ENCODE data around the gene SCUBE3.

The SCUBE3 gene

DNA sequence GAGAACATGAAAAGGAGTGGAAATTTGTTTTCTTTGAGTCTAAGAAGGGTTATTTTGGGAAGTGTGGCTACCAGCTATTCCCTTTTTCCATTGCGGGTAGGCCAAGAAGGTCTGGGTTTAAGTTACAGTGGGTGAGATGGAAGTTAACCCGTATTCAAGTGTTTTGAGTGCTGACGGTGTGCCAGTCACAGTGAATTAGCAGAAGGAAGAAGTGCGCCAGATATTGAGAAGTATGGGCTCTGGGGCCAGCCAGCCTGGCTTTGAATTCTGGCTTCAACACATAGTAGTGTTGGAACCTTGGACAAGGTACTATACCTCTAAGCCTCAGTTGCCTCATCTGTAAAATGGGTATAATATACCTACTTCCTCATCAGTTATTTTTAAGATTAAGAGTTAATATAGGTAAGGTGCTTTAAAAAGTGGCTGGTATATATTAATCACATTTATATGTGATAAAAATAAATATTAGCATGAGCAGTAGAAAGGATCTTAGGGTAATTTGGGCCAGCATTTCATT, 62.0 kb downstream of the SCUBE3 start:
- no peak overlapping the region for H2AK5ac ChIP-seq (ENCODE audit: low read depth, low read length)
- H2AFZ ChIP-seq (ENCODE audit: low read length): no peak overlapping the region
- H3K18ac ChIP-seq (ENCODE audit: low read length): no peak overlapping the region
- no peak overlapping the region for H2BK15ac ChIP-seq (ENCODE audit: low read length)
- no CpG with 5 or more reads among the region's 4 CpGs for WGBS, 2 donors (ENCODE audit: extremely low coverage in 2 of 2, insufficient read length in 2 of 2, insufficient replicate concordance in 1 of 2)
- no peak overlapping the region for H3K4me3 ChIP-seq (ENCODE audit: low read length in 2 of 2)
- no peak overlapping the region for H2BK120ac ChIP-seq (ENCODE audit: low read depth, low read length)
- no peak overlapping the region for H2BK5ac ChIP-seq (ENCODE audit: low read length)
- H3K4ac ChIP-seq (ENCODE audit: low read length): no peak overlapping the region
- H3K36me3 ChIP-seq (replicated peaks in 1 of 2; ENCODE audit: control insufficient read depth in 2 of 2, insufficient read depth in 2 of 2, low read length in 2 of 2): peaks cover 0 to 16% of the 10 kb centered on the region in 2 donors
- H3K23ac ChIP-seq (ENCODE audit: low read depth, low read length, poor library complexity): no peak overlapping the region
- no peaks in the 10 kb centered on the region for H3K79me1 ChIP-seq (ENCODE audit: low read depth, low read length)
- no peak overlapping the region for H3K27ac ChIP-seq (replicated peaks; ENCODE audit: low read length)
- H3K9ac ChIP-seq (ENCODE audit: low read depth, low read length, poor library complexity): no peak overlapping the region
- H3K4me1 ChIP-seq (ENCODE audit: control insufficient read depth in 2 of 2, insufficient read depth in 1 of 2, low read depth in 1 of 2, low read length in 2 of 2): peaks cover 0 to 1% of the 10 kb centered on the region in 2 donors
- DNase-seq (ENCODE audit: low spot score): no peak
- no peak overlapping the region for H4K8ac ChIP-seq (ENCODE audit: low read depth, low read length)
- H3K27me3 ChIP-seq (ENCODE audit: control insufficient read depth in 3 of 3, insufficient read depth in 3 of 3, low read depth in 1 of 3, low read length in 3 of 3): no peaks in the 10 kb centered on the region
- H2BK12ac ChIP-seq (ENCODE audit: low read length): no peak overlapping the region
- no peak overlapping the region for H4K91ac ChIP-seq (ENCODE audit: low read depth, low read length, poor library complexity)
- H3K14ac ChIP-seq (ENCODE audit: low read length): no peak overlapping the region
- no peaks in the 10 kb centered on the region for H3K9me3 ChIP-seq (replicated peaks in 1 of 2; ENCODE audit: control insufficient read depth in 2 of 2, insufficient read depth in 1 of 2, low read depth in 1 of 2, low read length in 2 of 2)
- H3K4me2 ChIP-seq (ENCODE audit: insufficient read depth, low read length, poor library complexity, severe bottlenecking): no peak overlapping the region

DNA sequence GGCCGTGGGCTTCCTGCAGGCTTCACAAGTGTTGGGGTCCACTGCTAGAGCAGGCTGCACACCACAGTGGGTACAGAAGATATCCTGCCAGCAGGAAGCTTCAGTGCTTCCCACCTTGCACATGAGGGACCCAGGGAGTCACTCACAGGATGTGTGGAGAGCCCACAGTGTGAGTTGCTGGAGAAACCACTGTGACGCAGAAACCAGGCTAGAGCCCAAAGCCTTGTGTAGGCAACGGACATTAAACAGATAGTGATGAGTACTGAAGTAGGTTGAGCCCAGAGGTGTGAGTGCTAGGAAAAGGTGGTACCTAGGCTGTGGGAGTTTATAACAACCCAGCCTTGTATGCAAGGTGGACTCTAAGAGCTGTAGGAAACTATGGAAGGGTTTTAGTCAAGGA, 65.0 kb downstream of the SCUBE3 start:
- Histone ChIP-seq H3K14ac (ENCODE audit: low read length) (peak overlapping the region; percentile 9), H3K18ac (ENCODE audit: low read length) (no peak overlapping the region), H2AFZ (ENCODE audit: low read length) (no peak overlapping the region), H4K91ac (ENCODE audit: low read depth, low read length, poor library complexity) (no peak overlapping the region), H3K27ac (replicated peaks; ENCODE audit: low read length) (no peak overlapping the region), H3K4me3 (ENCODE audit: low read length in 2 of 2) (no peak overlapping the region), H2BK5ac (ENCODE audit: low read length) (no peak overlapping the region), H3K4ac (ENCODE audit: low read length) (no peak overlapping the region), H2BK12ac (ENCODE audit: low read length) (no peak overlapping the region), H2BK120ac (ENCODE audit: low read depth, low read length) (no peak overlapping the region), H3K4me2 (ENCODE audit: insufficient read depth, low read length, poor library complexity, severe bottlenecking) (no peak overlapping the region), H3K9ac (ENCODE audit: low read depth, low read length, poor library complexity) (no peak overlapping the region), H3K4me1 (ENCODE audit: control insufficient read depth in 2 of 2, insufficient read depth in 1 of 2, low read depth in 1 of 2, low read length in 2 of 2) (peaks cover 0 to 1% of the 10 kb centered on the region in 2 donors), H3K27me3 (ENCODE audit: control insufficient read depth in 3 of 3, insufficient read depth in 3 of 3, low read depth in 1 of 3, low read length in 3 of 3) (no peaks in the 10 kb centered on the region), H3K79me1 (ENCODE audit: low read depth, low read length) (no peaks in the 10 kb centered on the region), H2AK5ac (ENCODE audit: low read depth, low read length) (no peak overlapping the region), H3K9me3 (replicated peaks in 1 of 2; ENCODE audit: control insufficient read depth in 2 of 2, insufficient read depth in 1 of 2, low read depth in 1 of 2, low read length in 2 of 2) (no peaks in the 10 kb centered on the region), H4K8ac (ENCODE audit: low read depth, low read length) (no peak overlapping the region), H2BK15ac (ENCODE audit: low read length) (no peak overlapping the region), H3K36me3 (replicated peaks in 1 of 2; ENCODE audit: control insufficient read depth in 2 of 2, insufficient read depth in 2 of 2, low read length in 2 of 2) (peaks cover 3 to 35% of the 10 kb centered on the region in 2 donors), H3K23ac (ENCODE audit: low read depth, low read length, poor library complexity) (no peak overlapping the region)
- no CpG with 5 or more reads among the region's 3 CpGs for WGBS, 2 donors (ENCODE audit: extremely low coverage in 2 of 2, insufficient read length in 2 of 2, insufficient replicate concordance in 1 of 2)
- DNase-seq (ENCODE audit: low spot score): no peak

DNA sequence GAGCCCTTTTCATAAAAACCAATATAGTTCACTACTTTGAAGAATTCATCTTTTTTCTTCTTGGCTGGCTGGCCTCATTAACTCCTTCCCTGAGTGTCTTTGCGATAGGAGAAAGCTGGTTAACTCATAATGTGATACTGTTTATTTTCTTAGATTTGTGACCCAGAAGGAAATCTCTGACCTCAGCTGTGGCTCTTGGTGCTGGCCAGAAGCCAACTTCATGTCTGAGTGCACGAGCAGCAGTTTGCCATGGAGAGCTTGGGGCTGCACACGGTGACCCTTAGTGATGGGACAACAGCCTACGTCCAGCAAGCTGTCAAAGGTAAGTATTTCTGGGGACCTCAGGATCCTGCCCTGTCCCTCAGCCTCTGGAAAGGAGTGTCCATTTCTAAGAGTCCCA, 67.1 kb downstream of the SCUBE3 start:
- no peak overlapping the region for H4K8ac ChIP-seq (ENCODE audit: low read depth, low read length)
- H3K14ac ChIP-seq (ENCODE audit: low read length): no peak overlapping the region
- H3K9me3 ChIP-seq (replicated peaks in 1 of 2; ENCODE audit: control insufficient read depth in 2 of 2, insufficient read depth in 1 of 2, low read depth in 1 of 2, low read length in 2 of 2): no peaks in the 10 kb centered on the region
- H2BK12ac ChIP-seq (ENCODE audit: low read length): no peak overlapping the region
- no peak overlapping the region for H2AFZ ChIP-seq (ENCODE audit: low read length)
- no peak overlapping the region for H3K4me3 ChIP-seq (ENCODE audit: low read length in 2 of 2)
- no peaks in the 10 kb centered on the region for H3K4me1 ChIP-seq (ENCODE audit: control insufficient read depth in 2 of 2, insufficient read depth in 1 of 2, low read depth in 1 of 2, low read length in 2 of 2)
- no peak overlapping the region for H2BK5ac ChIP-seq (ENCODE audit: low read length)
- H3K4me2 ChIP-seq (ENCODE audit: insufficient read depth, low read length, poor library complexity, severe bottlenecking): no peak overlapping the region
- no peak overlapping the region for H2BK15ac ChIP-seq (ENCODE audit: low read length)
- no peak overlapping the region for H3K27ac ChIP-seq (replicated peaks; ENCODE audit: low read length)
- H3K27me3 ChIP-seq (ENCODE audit: control insufficient read depth in 3 of 3, insufficient read depth in 3 of 3, low read depth in 1 of 3, low read length in 3 of 3): no peaks in the 10 kb centered on the region
- H3K4ac ChIP-seq (ENCODE audit: low read length): no peak overlapping the region
- H2AK5ac ChIP-seq (ENCODE audit: low read depth, low read length): no peak overlapping the region
- no peaks in the 10 kb centered on the region for H3K79me1 ChIP-seq (ENCODE audit: low read depth, low read length)
- peaks cover 3 to 52% of the 10 kb centered on the region in 2 donors for H3K36me3 ChIP-seq (replicated peaks in 1 of 2; ENCODE audit: control insufficient read depth in 2 of 2, insufficient read depth in 2 of 2, low read length in 2 of 2)
- no CpG with 5 or more reads among the region's 4 CpGs for WGBS, 2 donors (ENCODE audit: extremely low coverage in 2 of 2, insufficient read length in 2 of 2, insufficient replicate concordance in 1 of 2)
- no peak overlapping the region for H3K9ac ChIP-seq (ENCODE audit: low read depth, low read length, poor library complexity)
- no peak for DNase-seq (ENCODE audit: low spot score)
- no peak overlapping the region for H2BK120ac ChIP-seq (ENCODE audit: low read depth, low read length)
- no peak overlapping the region for H3K18ac ChIP-seq (ENCODE audit: low read length)
- no peak overlapping the region for H3K23ac ChIP-seq (ENCODE audit: low read depth, low read length, poor library complexity)
- H4K91ac ChIP-seq (ENCODE audit: low read depth, low read length, poor library complexity): no peak overlapping the region

DNA sequence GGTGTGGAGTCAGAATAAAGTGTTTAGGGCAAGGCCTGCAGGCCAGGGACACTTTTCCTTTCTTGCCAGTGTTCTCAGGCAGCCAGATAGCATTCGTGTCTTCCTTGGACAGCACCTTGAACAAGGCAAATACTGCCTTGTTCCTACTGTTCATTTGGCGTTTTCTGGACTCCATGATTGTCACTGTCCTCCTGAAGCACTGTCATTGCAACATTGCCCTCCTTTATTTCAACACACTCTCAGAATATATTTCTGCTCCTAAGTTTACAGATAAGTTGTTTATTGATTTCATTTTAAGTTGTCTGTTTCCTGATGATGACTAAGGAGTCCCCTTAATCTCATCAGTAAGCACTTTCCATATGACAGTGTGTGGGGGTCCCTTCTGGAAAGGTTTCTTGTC, 68.7 kb downstream of the SCUBE3 start:
- no peaks in the 10 kb centered on the region for H3K27me3 ChIP-seq (ENCODE audit: control insufficient read depth in 3 of 3, insufficient read depth in 3 of 3, low read depth in 1 of 3, low read length in 3 of 3)
- H3K9ac ChIP-seq (ENCODE audit: low read depth, low read length, poor library complexity): no peak overlapping the region
- no peak overlapping the region for H2BK120ac ChIP-seq (ENCODE audit: low read depth, low read length)
- no peak overlapping the region for H3K23ac ChIP-seq (ENCODE audit: low read depth, low read length, poor library complexity)
- H3K36me3 ChIP-seq (replicated peaks in 1 of 2; ENCODE audit: control insufficient read depth in 2 of 2, insufficient read depth in 2 of 2, low read length in 2 of 2): peaks cover 9 to 67% of the 10 kb centered on the region in 2 donors
- H3K9me3 ChIP-seq (replicated peaks in 1 of 2; ENCODE audit: control insufficient read depth in 2 of 2, insufficient read depth in 1 of 2, low read depth in 1 of 2, low read length in 2 of 2): no peaks in the 10 kb centered on the region
- no peak for DNase-seq (ENCODE audit: low spot score)
- no peak overlapping the region for H2BK12ac ChIP-seq (ENCODE audit: low read length)
- H3K4me3 ChIP-seq (ENCODE audit: low read length in 2 of 2): no peak overlapping the region
- H3K27ac ChIP-seq (replicated peaks; ENCODE audit: low read length): no peak overlapping the region
- H3K79me1 ChIP-seq (ENCODE audit: low read depth, low read length): no peaks in the 10 kb centered on the region
- no peaks in the 10 kb centered on the region for H3K4me1 ChIP-seq (ENCODE audit: control insufficient read depth in 2 of 2, insufficient read depth in 1 of 2, low read depth in 1 of 2, low read length in 2 of 2)
- no CpG with 5 or more reads among the region's 2 CpGs for WGBS, 2 donors (ENCODE audit: extremely low coverage in 2 of 2, insufficient read length in 2 of 2, insufficient replicate concordance in 1 of 2)
- no peak overlapping the region for H3K14ac ChIP-seq (ENCODE audit: low read length)
- H2BK5ac ChIP-seq (ENCODE audit: low read length): no peak overlapping the region
- H2AK5ac ChIP-seq (ENCODE audit: low read depth, low read length): no peak overlapping the region
- no peak overlapping the region for H3K4ac ChIP-seq (ENCODE audit: low read length)
- no peak overlapping the region for H2BK15ac ChIP-seq (ENCODE audit: low read length)
- no peak overlapping the region for H3K18ac ChIP-seq (ENCODE audit: low read length)
- no peak overlapping the region for H2AFZ ChIP-seq (ENCODE audit: low read length)
- no peak overlapping the region for H3K4me2 ChIP-seq (ENCODE audit: insufficient read depth, low read length, poor library complexity, severe bottlenecking)
- H4K8ac ChIP-seq (ENCODE audit: low read depth, low read length): no peak overlapping the region
- no peak overlapping the region for H4K91ac ChIP-seq (ENCODE audit: low read depth, low read length, poor library complexity)

Data from neuronal stem cell (in vitro differentiated cells).